DOHH2 (cell line): ENCODE results near the gene EPHB1.

ENCODE experiments used
- CTCF ChIP-seq: fragments of 200-600 bp; sonication (generic); IDR thresholded peaks from one replicate; pipeline ENCODE4 v1.5.1; 2014; ENCODE audit warnings: antibody characterized with exemption, mild to moderate bottlenecking, low read depth, low read length; ENCODE audit not compliant: poor library complexity, severe bottlenecking
- EZH2phosphoT487 ChIP-seq: fragments of 200-600 bp; sonication (generic); IDR thresholded peaks from 2 replicates; pipeline ENCODE4 v1.6.1; 2017; ENCODE audit warnings: borderline replicate concordance, mild to moderate bottlenecking, antibody characterized with exemption, low read length, moderate library complexity, mixed read lengths

- TF ChIP-seq CTCF: no peak
- TF ChIP-seq EZH2phosphoT487: no peak
Observed at GRCh38 chr3:135017003-135017893, 222.2 kb downstream of the EPHB1 start.
